Measurements from ENCODE around the gene MAMSTR. TPM values are rescaled to one million over a fixed set of nuclear protein-coding genes. Genes with fewer than 3 reads are reported as not detected.
A peak's percentile ranks its signal among the peaks of the same experiment; 100 is the strongest.

MAMSTR gene
- total and polyA plus RNA-seq, 9 of the 15 experiments (the other 6 are each of a cell fraction or from before 2014, with no cell fraction given) = 0.08 to 1.00 (median 0.40) TPM; not detected in 1

GRCh38 chr19:48757089-48757675 is 37.7 kb upstream of the MAMSTR start:
- no peak overlapping the region for H3K27ac ChIP-seq (ENCODE audit: extremely low read depth, low read depth, low read length)
- peak overlapping the region in 1 of 2 experiments; percentile 65; a peak in 1 of 4 replicates for H3K9ac ChIP-seq (ENCODE audit: insufficient read depth in 1 of 2, low read depth in 2 of 2, low read length in 2 of 2)
- no peak for ATAC-seq
- in situ Hi-C loops (cut with MboI) = no loop called here
- no peaks in the 10 kb centered on the region for H3K9me3 ChIP-seq (replicated peaks; ENCODE audit: control insufficient read depth, insufficient read depth, low read depth, low read length)
- H2AFZ ChIP-seq (ENCODE audit: low read depth, low read length) = no peak overlapping the region
- ChIA-PET CTCF (ENCODE audit: low intra/inter-chr PET ratio) (no interaction called here), POLR2A (interaction anchor here (0.5 to 1.3 kb wide), 3 partner anchors 9 to 306 kb away, joined by 3 to 4 read pairs (median 3); partner anchors contain the start of gene IZUMO1)
- peaks cover 12% of the 10 kb centered on the region for H3K79me2 ChIP-seq (ENCODE audit: control insufficient read depth, insufficient read depth, low read length)
- no peaks in the 10 kb centered on the region for H4K20me1 ChIP-seq (replicated peaks; ENCODE audit: control insufficient read depth, insufficient read depth, low read length)
- H3K9me1 ChIP-seq (ENCODE audit: control insufficient read depth, insufficient read depth, low read length) = no peaks in the 10 kb centered on the region
- WGBS (ENCODE audit: insufficient coverage, low coverage, missing lambda C conversion rate) = 92% methylated on average over 11 of the region's 12 CpGs
- BruUV-seq (replicated peaks) = no TSS peak
- no peak for FAIRE-seq
- H3K4me2 ChIP-seq (ENCODE audit: insufficient read depth, low read length) = no peak overlapping the region
- intact Hi-C loops (cut with micrococcal nuclease) = no loop called here
- no peaks in the 10 kb centered on the region for H3K27me3 ChIP-seq (ENCODE audit: control insufficient read depth in 2 of 2, insufficient read depth in 2 of 2, low read length in 2 of 2)
- H3K4me3 ChIP-seq = no peak overlapping the region
- H3K36me3 ChIP-seq (ENCODE audit: control insufficient read depth, insufficient read depth, low read length) = no peaks in the 10 kb centered on the region
- no peak for DNase-seq (ENCODE audit: extremely low read depth in 1 of 4, low spot score in 3 of 4)
- peaks cover 25 to 54% of the 10 kb centered on the region in 2 experiments for H3K4me1 ChIP-seq (replicated peaks in 1 of 2; ENCODE audit: control insufficient read depth in 2 of 2, insufficient read depth in 2 of 2, low read length in 2 of 2)
- TF ChIP-seq MECOM (CRISPR knock-in tag; IDR thresholded peaks at IDR 0.05) = no peak
- no peak for TF ChIP-seq PPARD (CRISPR knock-in tag; IDR thresholded peaks at IDR 0.05)
- TF ChIP-seq MAX (CRISPR knock-in tag; IDR thresholded peaks at IDR 0.05) = no peak
- TF ChIP-seq KAT8 (IDR thresholded peaks at IDR 0.05; ENCODE audit: low read depth) = no peak
- TF ChIP-seq XRCC5 (IDR thresholded peaks at IDR 0.05; ENCODE audit: low read depth, low read length) = no peak
- no peak for TF ChIP-seq MNT (conservative IDR thresholded peaks at IDR 0.05)
- TF ChIP-seq, protein P1, sequence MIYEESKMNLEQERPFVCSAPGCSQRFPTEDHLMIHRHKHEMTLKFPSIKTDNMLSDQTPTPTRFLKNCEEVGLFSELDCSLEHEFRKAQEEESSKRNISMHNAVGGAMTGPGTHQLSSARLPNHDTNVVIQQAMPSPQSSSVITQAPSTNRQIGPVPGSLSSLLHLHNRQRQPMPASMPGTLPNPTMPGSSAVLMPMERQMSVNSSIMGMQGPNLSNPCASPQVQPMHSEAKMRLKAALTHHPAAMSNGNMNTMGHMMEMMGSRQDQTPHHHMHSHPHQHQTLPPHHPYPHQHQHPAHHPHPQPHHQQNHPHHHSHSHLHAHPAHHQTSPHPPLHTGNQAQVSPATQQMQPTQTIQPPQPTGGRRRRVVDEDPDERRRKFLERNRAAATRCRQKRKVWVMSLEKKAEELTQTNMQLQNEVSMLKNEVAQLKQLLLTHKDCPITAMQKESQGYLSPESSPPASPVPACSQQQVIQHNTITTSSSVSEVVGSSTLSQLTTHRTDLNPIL (CRISPR knock-in tag; IDR thresholded peaks at IDR 0.05) = no peak
- TF ChIP-seq, protein P2, sequence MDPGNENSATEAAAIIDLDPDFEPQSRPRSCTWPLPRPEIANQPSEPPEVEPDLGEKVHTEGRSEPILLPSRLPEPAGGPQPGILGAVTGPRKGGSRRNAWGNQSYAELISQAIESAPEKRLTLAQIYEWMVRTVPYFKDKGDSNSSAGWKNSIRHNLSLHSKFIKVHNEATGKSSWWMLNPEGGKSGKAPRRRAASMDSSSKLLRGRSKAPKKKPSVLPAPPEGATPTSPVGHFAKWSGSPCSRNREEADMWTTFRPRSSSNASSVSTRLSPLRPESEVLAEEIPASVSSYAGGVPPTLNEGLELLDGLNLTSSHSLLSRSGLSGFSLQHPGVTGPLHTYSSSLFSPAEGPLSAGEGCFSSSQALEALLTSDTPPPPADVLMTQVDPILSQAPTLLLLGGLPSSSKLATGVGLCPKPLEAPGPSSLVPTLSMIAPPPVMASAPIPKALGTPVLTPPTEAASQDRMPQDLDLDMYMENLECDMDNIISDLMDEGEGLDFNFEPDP (CRISPR knock-in tag; IDR thresholded peaks at IDR 0.05) = no peak
- no peak for TF ChIP-seq BRD9 (IDR thresholded peaks at IDR 0.05; ENCODE audit: low read depth, partially characterized antibody)
- TF ChIP-seq MYC (IDR thresholded peaks at IDR 0.05; ENCODE audit: low read depth, low read length) = no peak
- no peak for TF ChIP-seq MYC (CRISPR knock-in tag; IDR thresholded peaks at IDR 0.05; ENCODE audit: borderline replicate concordance, low read depth)
- no peak for TF ChIP-seq ZNF551 (CRISPR knock-in tag; IDR thresholded peaks at IDR 0.05)

All from K562 (cell line).